Myocyte (in vitro differentiated cells): ENCODE results near the gene CNTN4. TPM values are rescaled to one million over a fixed set of nuclear protein-coding genes. Genes with fewer than 3 reads are reported as not detected.

Experiments
- DNase-seq: peaks from one replicate; pipeline ENCODE4 v3.0.0-alpha.2; 2012; ENCODE audit warnings: low read depth
- total RNA-seq: library from RNA; depleted of rRNA; stranded (reverse); fragments of >200 nt; gene quantifications from 2 replicates; pipeline ENCODE4 v1.2.3, GENCODE V29; 2014

Gene CNTN4
- total RNA-seq, 1 donor from 2014 or later: not detected

- no peak for DNase-seq
Measured at GRCh38 chr3:2579206-2579605, 480.5 kb downstream of the CNTN4 start.

- DNase-seq: no peak
Measured at GRCh38 chr3:2583046-2583445, 484.4 kb downstream of the CNTN4 start.

- DNase-seq: no peak
Measured at GRCh38 chr3:2589336-2589969, 490.8 kb downstream of the CNTN4 start.

- no peak for DNase-seq
Measured at GRCh38 chr3:2595486-2595885, 496.8 kb downstream of the CNTN4 start.

- no peak for DNase-seq
Measured at GRCh38 chr3:2597615-2598014, 498.9 kb downstream of the CNTN4 start.

- no peak for DNase-seq
Measured at GRCh38 chr3:2599471-2599870, 500.8 kb downstream of the CNTN4 start.

- no peak for DNase-seq
Measured at GRCh38 chr3:2603692-2604289, 505.1 kb downstream of the CNTN4 start.

- DNase-seq: no peak
Measured at GRCh38 chr3:2614578-2614977, 515.9 kb downstream of the CNTN4 start.

GRCh38 chr3:2615080-2615479, 516.4 kb downstream of the CNTN4 start:
- DNase-seq: no peak

GRCh38 chr3:2623436-2623835, 524.8 kb downstream of the CNTN4 start:
- DNase-seq: no peak

GRCh38 chr3:2628117-2628516, 529.5 kb downstream of the CNTN4 start:
- no peak for DNase-seq

GRCh38 chr3:2635511-2635910, 536.8 kb downstream of the CNTN4 start:
- DNase-seq: no peak

- DNase-seq: no peak
Measured at GRCh38 chr3:2643606-2644005, 544.9 kb downstream of the CNTN4 start.

- DNase-seq: no peak
Measured at GRCh38 chr3:2645001-2645400, 546.3 kb downstream of the CNTN4 start.

- no peak for DNase-seq
Measured at GRCh38 chr3:2650746-2651145, 552.1 kb downstream of the CNTN4 start.

- no peak for DNase-seq
Measured at GRCh38 chr3:2652386-2652785, 553.7 kb downstream of the CNTN4 start.

- DNase-seq: no peak
Measured at GRCh38 chr3:2653706-2654105, 555.0 kb downstream of the CNTN4 start.

- DNase-seq: no peak
Measured at GRCh38 chr3:2655229-2655701, 556.6 kb downstream of the CNTN4 start.

GRCh38 chr3:2656806-2657777, 558.4 kb downstream of the CNTN4 start:
- no peak for DNase-seq

- DNase-seq: no peak
Measured at GRCh38 chr3:2657971-2658370, 559.3 kb downstream of the CNTN4 start.

GRCh38 chr3:2659896-2660295, 561.2 kb downstream of the CNTN4 start:
- DNase-seq: no peak

- DNase-seq: no peak
Measured at GRCh38 chr3:2661078-2661477, 562.4 kb downstream of the CNTN4 start.
